Left kidney (tissue), 2 donors: ENCODE data around the gene TP53BP2. TPM values are rescaled to one million over a fixed set of nuclear protein-coding genes. Genes with fewer than 3 reads are reported as not detected.

Source experiments
- DNase-seq: peaks from one replicate; pipeline ENCODE4 v3.0.0-alpha.2; 2013
- polyA plus RNA-seq: library from polyadenylated mRNA; unstranded; fragments of 120-200 nt; gene quantifications from one replicate; pipeline ENCODE4 v1.2.1, GENCODE V29; 2013; ENCODE audit not compliant: insufficient read length

Gene TP53BP2
- polyA plus RNA-seq, 1 donor, result 55.8 TPM

DNA sequence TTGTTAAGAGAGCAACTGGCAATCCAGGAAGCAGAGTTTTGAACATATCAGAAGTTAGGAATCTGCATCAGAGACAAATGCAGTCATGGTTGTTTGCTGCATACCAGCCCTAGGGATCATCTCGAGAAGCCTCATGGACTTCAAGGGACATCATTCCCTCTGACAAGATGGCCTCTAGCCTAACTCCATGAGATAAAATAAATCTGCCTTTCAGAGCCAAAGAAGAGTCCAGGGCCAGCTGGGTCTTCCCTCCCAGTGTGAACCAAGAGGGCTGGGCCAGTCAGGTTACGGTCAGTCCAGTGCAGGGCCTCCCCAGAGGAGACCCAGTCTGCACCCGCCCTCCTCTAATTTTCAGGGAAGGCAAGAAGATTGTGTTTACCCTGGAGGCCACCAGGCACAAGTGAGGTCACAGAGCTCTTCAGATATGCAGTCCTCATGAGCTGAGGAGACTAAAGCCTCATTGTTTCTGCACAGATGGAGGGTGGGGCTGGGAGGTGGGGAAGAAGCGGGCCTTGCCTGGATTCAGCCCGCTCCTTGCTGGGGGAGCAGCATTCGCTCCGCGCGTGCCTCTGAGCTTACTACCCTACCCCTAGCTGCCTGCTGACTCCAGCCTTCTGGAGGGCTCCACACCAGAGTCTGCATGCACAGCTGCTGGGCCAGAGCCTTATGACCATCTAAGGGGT is 80.6 kb downstream of the TP53BP2 start:
- DNase-seq, result no peak

- no peak for DNase-seq
Observed at GRCh38 chr1:223763881-223764280, 81.9 kb downstream of the TP53BP2 start.

- peak; percentile 48 for DNase-seq
Observed at GRCh38 chr1:223763251-223763650, 82.5 kb downstream of the TP53BP2 start.

GRCh38 chr1:223761411-223761810 is 84.3 kb downstream of the TP53BP2 start:
- no peak for DNase-seq

- no peak for DNase-seq
Observed at GRCh38 chr1:223760833-223761232, 84.9 kb downstream of the TP53BP2 start.

DNA sequence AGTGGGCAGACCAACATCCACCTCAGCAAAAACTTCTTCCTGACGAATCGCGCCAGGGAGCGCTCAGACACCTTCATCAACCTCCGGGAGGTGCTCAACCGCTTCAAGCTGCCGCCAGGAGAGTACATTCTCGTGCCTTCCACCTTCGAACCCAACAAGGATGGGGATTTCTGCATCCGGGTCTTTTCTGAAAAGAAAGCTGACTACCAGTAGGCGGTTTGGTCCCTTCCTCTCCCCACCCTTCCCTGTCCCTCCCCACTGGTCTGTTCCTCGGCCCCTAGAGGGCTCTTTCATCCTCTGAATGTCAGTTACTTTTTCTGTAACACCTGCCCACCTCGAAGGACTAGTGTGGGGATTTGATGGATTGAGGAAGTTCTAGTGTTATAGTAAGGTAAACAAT is 86.5 kb downstream of the TP53BP2 start:
- DNase-seq, result no peak

DNA sequence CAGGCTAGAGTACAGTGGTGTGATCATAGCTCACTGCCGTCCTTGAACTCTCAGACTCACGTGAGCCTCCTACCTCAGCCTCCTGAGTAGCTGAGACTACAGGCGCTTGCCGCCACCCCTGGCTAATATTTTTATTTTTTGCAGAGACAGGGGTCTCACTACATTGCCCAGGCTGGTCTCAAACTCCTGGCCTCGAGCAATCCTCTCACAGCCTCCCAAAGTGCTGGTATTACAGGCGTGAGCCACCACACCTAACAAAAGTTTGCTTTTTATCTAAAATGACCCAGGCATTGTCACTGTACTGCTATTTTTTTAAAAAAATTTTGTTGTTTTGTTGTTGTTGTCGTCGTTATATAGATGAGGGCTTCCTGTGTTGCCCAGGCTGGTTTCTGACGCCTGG is 87.0 kb downstream of the TP53BP2 start:
- DNase-seq, result no peak

DNA sequence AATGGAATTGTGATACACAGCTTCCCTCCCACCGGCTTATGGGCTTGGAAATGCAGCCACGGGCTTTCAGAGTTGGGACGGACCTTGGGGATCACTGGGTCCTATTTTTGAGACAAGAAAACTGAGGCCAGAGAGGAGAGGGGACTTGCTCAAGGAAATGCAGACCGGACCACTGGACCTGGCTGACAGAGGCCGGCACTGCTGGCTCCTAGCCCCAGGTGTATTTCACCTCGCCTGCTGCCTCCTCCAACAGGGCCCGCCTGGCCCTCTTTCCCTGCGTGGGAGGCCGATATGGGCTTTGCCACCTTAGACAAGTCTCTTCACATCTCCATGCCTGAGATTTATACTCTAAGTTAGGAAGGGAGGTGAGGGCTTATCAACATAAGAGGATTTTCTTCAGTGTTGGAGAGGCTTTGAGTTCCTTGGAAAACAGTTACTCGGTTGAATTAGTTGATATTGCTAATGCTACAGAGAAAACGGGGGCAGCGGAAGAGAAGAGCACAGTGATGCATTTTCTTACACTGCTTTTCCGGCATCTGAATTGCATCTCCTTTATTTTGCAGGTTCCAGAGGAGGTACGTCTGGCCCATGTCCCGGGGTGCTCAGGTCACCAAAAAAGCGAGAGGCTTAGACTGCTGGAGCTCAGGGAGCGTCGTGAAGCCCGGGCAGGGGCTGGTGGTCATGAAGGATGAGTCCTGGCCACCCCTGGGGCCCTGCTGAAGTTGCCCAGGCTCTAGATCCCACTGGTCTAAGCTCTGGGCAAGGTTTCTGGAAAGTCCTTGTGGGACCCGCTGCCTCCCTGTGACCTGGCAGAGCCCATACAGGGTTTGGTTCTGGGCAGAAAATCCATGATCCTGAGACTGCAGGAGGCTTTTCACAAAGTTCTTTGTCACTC is 88.7 kb downstream of the TP53BP2 start:
- no peak for DNase-seq

DNA sequence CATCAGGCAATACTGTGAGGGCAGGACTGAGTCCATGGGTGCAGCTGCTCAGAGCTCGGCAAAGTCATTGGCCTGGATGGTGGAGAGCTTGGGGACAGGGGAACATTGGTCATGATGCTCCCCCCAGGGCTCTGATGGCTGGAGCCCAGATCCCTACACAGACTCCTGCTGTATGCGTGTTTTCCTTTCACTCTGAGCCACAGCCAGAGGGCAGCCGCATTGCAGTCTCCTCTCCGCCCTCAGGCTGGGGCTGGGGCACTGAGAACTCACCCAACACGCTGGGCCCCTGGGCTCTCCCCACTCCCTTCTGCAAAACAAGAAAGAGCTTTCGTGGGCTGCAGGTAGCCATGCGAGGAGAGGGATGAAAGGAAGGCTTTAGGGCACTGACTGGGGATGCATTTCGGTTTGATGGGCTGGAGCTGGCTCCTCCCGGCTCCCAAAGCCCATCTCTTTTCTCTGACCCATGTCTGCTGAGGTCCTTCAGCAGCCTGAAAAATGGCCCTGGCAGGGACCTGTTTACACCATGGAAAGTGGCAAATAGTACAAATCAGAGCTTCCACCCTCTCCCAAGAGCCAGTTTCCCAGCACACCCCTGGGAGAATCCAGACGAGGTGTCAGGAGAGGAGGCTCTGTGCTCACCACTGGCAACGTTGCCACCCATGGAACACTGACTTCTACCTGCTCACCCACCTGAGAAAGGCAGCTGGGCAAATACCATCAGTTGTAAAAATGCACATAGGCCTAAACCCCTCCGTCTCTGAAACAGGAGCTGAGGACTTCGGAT is 89.6 kb downstream of the TP53BP2 start:
- DNase-seq, result no peak

DNA sequence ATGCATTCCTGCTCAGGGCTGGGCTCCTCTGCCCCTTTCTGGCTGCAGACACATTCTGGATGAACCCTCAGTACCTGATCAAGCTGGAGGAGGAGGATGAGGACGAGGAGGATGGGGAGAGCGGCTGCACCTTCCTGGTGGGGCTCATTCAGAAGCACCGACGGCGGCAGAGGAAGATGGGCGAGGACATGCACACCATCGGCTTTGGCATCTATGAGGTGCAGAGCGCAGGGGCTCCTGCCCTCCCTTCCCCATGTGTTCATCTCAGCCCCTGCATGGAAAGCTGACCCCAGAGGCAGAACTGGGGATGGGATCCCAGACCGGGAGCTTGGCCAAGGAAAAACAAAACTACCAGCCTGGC is 90.3 kb downstream of the TP53BP2 start:
- DNase-seq, result no peak

DNA sequence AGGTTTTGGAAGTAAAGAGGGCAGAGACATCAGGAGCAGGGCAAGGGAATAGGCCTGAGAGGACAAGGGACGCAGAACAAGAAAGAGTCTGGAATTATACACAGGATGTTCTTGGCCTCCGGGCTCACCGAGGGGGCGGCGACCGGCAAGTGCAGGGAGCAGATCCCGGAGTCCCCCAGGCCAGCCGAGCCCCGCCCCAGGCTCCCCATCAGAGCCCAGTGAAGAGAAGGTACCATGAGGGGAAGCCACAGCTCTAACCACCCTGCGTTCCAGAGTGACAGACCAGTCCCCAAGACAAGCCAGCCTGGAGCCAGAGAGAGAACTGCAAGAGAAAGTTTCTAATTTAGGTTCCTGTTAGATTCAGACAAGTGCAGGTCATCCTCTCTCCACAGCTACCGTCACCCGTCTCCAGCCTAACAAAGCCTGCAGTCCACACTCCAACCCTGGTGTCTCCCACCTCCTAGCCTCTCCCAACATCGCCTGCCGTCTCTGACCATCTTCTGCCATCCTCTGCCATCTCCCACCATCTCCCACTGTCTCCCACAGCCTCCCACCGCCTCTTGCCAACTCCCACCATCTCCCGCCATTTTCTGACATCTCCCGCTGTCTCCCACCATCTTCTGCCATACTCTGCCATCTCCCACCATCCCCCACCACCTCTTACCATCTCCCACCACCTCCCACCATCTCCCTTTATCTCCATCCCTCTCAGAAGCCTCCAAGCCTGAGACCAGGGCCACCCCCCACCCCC is 90.9 kb downstream of the TP53BP2 start:
- DNase-seq, result no peak

- DNase-seq, result no peak
Observed at GRCh38 chr1:223752721-223753515, 92.8 kb downstream of the TP53BP2 start.

DNA sequence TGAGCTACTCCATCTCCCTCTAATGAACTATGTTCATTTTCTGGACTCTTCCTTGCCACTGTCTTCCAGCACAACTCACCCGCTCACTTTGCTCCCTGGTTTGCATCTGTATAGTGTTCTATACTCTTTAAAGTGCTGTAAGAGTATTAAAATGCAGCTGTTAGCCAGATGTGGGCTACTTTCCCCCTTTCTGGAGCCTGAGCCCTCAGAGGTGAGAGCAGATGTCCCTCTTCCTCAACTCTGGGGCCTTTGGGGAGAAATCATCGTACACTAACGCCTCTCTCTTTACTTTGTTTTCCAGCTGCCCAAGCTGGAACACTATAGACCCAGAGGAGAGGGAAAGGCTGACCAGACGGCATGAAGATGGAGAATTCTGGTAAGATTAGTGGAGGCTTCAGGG is 94.1 kb downstream of the TP53BP2 start:
- DNase-seq, result no peak

DNA sequence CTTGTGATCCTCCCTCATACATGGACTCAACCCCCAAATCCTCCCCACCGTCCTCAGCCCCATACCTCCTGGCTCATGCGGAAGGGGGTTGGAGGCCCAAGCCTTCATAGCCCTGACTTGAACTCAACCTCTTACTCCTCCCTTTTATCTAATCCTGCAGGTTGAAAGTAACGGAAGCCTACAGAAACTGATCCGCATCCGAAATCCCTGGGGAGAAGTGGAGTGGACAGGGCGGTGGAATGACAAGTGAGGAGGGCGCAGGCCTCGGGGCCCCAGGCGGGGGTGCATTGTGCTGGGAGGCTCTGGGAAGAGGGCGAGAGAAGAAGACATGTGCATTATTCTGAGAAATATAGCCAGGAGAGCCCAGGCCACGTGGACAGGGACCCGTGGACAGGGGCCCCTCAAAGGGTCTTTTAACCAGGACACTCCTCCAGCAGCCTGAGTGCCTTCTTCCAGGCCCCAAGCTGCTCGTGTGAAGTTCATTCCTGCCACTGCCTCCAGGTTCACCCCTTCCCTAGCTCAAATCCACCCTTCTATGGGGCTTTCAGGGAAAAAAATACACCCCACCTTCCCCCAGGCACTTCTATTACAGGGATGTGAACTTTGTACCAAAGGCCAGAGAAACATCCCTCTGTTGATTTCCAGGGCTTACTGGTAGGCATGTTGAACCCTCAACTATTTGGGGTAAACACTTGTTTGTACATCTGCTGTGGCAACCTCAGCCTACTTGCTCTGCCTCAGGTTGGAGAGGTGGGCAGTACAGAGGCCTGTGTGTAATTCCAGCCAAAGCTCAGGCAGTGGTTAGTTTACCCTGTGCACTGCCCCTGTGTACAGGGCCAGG is 94.8 kb downstream of the TP53BP2 start:
- DNase-seq, result no peak

- DNase-seq, result peak; percentile 66
Observed at GRCh38 chr1:223748773-223749733, 96.7 kb downstream of the TP53BP2 start.

GRCh38 chr1:223748405-223748772 is 97.4 kb downstream of the TP53BP2 start:
- no peak for DNase-seq

DNA sequence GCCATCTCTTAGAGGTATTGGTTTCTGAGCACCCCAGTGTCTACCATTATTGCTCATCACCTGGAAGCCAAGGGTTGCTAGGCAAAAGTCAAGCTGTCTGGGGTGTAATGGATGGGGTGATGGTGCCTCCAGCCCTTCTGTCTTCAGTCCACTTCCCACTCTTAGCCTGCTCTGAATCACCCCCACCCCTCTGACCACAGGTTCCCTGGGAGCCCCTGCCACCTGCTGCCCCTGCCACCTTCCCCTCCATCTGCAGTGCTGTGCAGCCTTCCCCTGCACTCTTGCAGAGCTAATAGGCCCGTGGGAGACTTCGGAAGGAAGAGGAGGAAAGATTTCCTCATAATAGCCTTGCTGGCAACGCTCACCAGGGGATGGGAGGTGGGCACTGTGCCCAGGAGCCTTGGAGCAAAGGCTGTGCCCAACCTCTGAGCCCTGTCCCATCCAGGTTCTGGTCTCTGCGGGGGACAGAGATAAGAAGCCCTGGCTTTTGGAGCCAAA is 97.9 kb downstream of the TP53BP2 start:
- DNase-seq, result no peak

- DNase-seq, result no peak
Observed at GRCh38 chr1:223745731-223746130, 100.0 kb downstream of the TP53BP2 start.
